ENCODE measurements around the gene IGFBP7.
A peak's percentile ranks its signal among the peaks of the same experiment; 100 is the strongest.

Gene IGFBP7

GRCh38 chr4:57109847-57110639, at the start of gene IGFBP7:
IGFBP7 (minus strand) TSS chr4:57110385; CDS start chr4:57110351, 34 bp downstream.
- no peaks in the 10 kb centered on the region for H3K36me3 ChIP-seq (ENCODE audit: insufficient read depth, low read length)
- H2AFZ ChIP-seq (ENCODE audit: low read depth, low read length) = peak within 1 kb of the TSS; percentile 67
- no peaks in the 10 kb centered on the region for H3K9me3 ChIP-seq (ENCODE audit: low read length)
- no peaks in the 10 kb centered on the region for H3K27me3 ChIP-seq (ENCODE audit: insufficient read depth, low read length)
- peaks cover 13% of the 10 kb centered on the region for H3K4me1 ChIP-seq (ENCODE audit: insufficient read depth, low read length)
- H3K4me3 ChIP-seq (ENCODE audit: low read length) = peak within 1 kb of the TSS; percentile 36

DNA sequence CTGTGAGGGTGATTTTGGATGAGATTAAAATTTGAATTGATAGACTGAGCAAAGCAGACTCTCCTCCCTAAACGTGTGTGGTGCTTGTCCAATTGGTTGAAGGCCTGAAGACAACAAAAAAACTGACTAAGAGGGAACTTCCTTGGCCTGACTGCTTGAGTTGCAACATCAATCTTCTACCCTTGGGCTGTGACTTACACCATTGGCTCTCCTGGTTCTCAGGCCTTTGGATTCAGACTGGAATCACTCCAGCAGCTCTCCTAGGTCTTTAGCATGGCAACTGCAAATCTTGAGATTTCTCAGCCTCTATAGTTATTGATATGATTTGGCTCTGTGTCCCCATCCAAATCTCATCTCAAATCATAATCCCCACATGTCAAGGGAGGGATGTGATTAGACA, 49.7 kb upstream of the IGFBP7 start:
- Histone ChIP-seq H2AFZ (ENCODE audit: low read depth, low read length) (no peak overlapping the region), H3K27me3 (ENCODE audit: insufficient read depth, low read length) (no peaks in the 10 kb centered on the region), H3K9me3 (ENCODE audit: low read length) (peaks cover 1% of the 10 kb centered on the region), H3K36me3 (ENCODE audit: insufficient read depth, low read length) (no peaks in the 10 kb centered on the region), H3K4me3 (ENCODE audit: low read length) (no peak overlapping the region), H3K4me1 (ENCODE audit: insufficient read depth, low read length) (peaks cover 20% of the 10 kb centered on the region)

GRCh38 chr4:57158762-57159161, 48.6 kb upstream of the IGFBP7 start:
- peaks cover 23% of the 10 kb centered on the region for H3K4me1 ChIP-seq (ENCODE audit: insufficient read depth, low read length)
- H3K36me3 ChIP-seq (ENCODE audit: insufficient read depth, low read length) = no peaks in the 10 kb centered on the region
- no peaks in the 10 kb centered on the region for H3K27me3 ChIP-seq (ENCODE audit: insufficient read depth, low read length)
- H3K9me3 ChIP-seq (ENCODE audit: low read length) = peaks cover 1% of the 10 kb centered on the region
- no peak overlapping the region for H3K4me3 ChIP-seq (ENCODE audit: low read length)
- H2AFZ ChIP-seq (ENCODE audit: low read depth, low read length) = no peak overlapping the region

GRCh38 chr4:57158221-57158620, 48.0 kb upstream of the IGFBP7 start:
- Histone ChIP-seq H3K27me3 (ENCODE audit: insufficient read depth, low read length) (no peaks in the 10 kb centered on the region), H3K36me3 (ENCODE audit: insufficient read depth, low read length) (no peaks in the 10 kb centered on the region), H3K4me1 (ENCODE audit: insufficient read depth, low read length) (peaks cover 22% of the 10 kb centered on the region), H3K4me3 (ENCODE audit: low read length) (no peak overlapping the region), H2AFZ (ENCODE audit: low read depth, low read length) (no peak overlapping the region), H3K9me3 (ENCODE audit: low read length) (peaks cover 1% of the 10 kb centered on the region)

- no peaks in the 10 kb centered on the region for H3K27me3 ChIP-seq (ENCODE audit: insufficient read depth, low read length)
- no peaks in the 10 kb centered on the region for H3K36me3 ChIP-seq (ENCODE audit: insufficient read depth, low read length)
- H3K4me1 ChIP-seq (ENCODE audit: insufficient read depth, low read length) = peaks cover 22% of the 10 kb centered on the region
- H2AFZ ChIP-seq (ENCODE audit: low read depth, low read length) = no peak overlapping the region
- peaks cover 1% of the 10 kb centered on the region for H3K9me3 ChIP-seq (ENCODE audit: low read length)
- no peak overlapping the region for H3K4me3 ChIP-seq (ENCODE audit: low read length)
These were observed 47.5 kb upstream of the IGFBP7 start for GRCh38 chr4:57157596-57158137.

DNA sequence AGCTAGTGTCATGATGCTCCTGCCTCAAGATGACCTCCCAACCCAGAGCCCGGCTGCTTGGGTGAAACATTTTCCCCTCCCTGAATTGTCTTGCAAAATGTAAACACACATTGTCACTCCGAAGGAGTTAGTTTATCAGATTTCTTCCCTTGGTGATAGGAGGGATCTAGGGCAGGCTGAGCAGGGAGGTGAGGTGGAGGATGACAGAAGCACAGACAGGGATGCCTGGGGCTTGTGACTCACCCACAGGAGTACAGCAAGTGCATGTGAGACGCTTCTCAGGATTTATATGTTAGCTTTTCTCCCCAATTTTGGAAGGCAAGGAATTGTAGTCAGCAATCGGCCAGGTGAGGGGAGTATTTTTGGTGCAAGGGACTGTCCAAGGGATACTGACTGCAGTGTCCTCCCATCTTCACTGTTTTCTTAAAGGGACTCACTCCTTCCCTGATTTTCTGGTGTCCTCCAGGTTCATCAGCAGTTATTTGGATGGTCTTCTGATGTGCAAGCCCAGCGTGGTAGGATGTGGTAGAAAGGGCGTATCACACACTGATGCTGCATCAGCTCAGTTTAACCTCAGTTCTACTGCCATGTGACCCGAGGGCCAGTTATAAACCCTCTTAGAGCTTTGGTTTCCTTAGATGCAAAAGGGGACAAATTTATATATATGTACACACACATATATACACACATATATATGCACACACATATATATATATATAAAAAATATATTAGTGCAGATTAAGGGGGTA, 46.2 kb upstream of the IGFBP7 start:
- no peaks in the 10 kb centered on the region for H3K36me3 ChIP-seq (ENCODE audit: insufficient read depth, low read length)
- H2AFZ ChIP-seq (ENCODE audit: low read depth, low read length) = no peak overlapping the region
- no peaks in the 10 kb centered on the region for H3K27me3 ChIP-seq (ENCODE audit: insufficient read depth, low read length)
- H3K4me1 ChIP-seq (ENCODE audit: insufficient read depth, low read length) = peaks cover 22% of the 10 kb centered on the region
- H3K9me3 ChIP-seq (ENCODE audit: low read length) = no peaks in the 10 kb centered on the region
- no peak overlapping the region for H3K4me3 ChIP-seq (ENCODE audit: low read length)

DNA sequence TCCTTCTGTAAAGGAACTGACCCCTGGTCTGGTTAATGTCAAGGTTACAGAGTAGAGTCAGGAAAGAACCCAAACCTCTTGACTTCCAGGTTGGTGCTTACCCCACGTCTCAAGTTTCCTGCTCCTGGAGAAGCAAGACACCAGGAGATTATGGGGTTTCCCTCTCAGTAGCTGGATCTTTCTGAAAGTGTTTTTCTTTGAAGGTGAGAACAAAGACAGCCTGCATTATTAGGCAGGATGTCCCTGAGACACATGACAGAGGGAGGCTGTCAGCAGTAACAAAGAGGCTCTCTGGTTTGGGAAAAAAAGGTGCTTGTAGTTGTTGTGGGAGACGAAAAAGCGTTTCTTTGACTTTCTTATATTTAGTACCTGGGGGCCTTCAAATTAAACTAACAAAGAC, 44.7 kb upstream of the IGFBP7 start:
- Histone ChIP-seq H3K9me3 (ENCODE audit: low read length) (no peaks in the 10 kb centered on the region), H2AFZ (ENCODE audit: low read depth, low read length) (no peak overlapping the region), H3K4me3 (ENCODE audit: low read length) (no peak overlapping the region)

GRCh38 chr4:57154191-57154590, 44.0 kb upstream of the IGFBP7 start:
- H3K36me3 ChIP-seq (ENCODE audit: insufficient read depth, low read length) = no peaks in the 10 kb centered on the region
- no peak overlapping the region for H3K4me3 ChIP-seq (ENCODE audit: low read length)
- no peaks in the 10 kb centered on the region for H3K9me3 ChIP-seq (ENCODE audit: low read length)
- no peak overlapping the region for H2AFZ ChIP-seq (ENCODE audit: low read depth, low read length)
- H3K27me3 ChIP-seq (ENCODE audit: insufficient read depth, low read length) = no peaks in the 10 kb centered on the region
- peaks cover 22% of the 10 kb centered on the region for H3K4me1 ChIP-seq (ENCODE audit: insufficient read depth, low read length)

More for the DNA sequence above, 44.7 kb upstream of the IGFBP7 start:
- Histone ChIP-seq H3K4me1 (ENCODE audit: insufficient read depth, low read length) (peaks cover 22% of the 10 kb centered on the region), H3K36me3 (ENCODE audit: insufficient read depth, low read length) (no peaks in the 10 kb centered on the region), H3K27me3 (ENCODE audit: insufficient read depth, low read length) (no peaks in the 10 kb centered on the region)

- Histone ChIP-seq H3K36me3 (ENCODE audit: insufficient read depth, low read length) (no peaks in the 10 kb centered on the region), H3K27me3 (ENCODE audit: insufficient read depth, low read length) (no peaks in the 10 kb centered on the region), H3K4me3 (ENCODE audit: low read length) (no peak overlapping the region), H3K4me1 (ENCODE audit: insufficient read depth, low read length) (peaks cover 22% of the 10 kb centered on the region), H2AFZ (ENCODE audit: low read depth, low read length) (no peak overlapping the region), H3K9me3 (ENCODE audit: low read length) (no peaks in the 10 kb centered on the region)
These were observed 43.0 kb upstream of the IGFBP7 start for GRCh38 chr4:57153207-57153606.

- Histone ChIP-seq H3K9me3 (ENCODE audit: low read length) (no peaks in the 10 kb centered on the region), H3K4me1 (ENCODE audit: insufficient read depth, low read length) (peaks cover 10% of the 10 kb centered on the region), H3K4me3 (ENCODE audit: low read length) (no peak overlapping the region), H2AFZ (ENCODE audit: low read depth, low read length) (no peak overlapping the region), H3K36me3 (ENCODE audit: insufficient read depth, low read length) (no peaks in the 10 kb centered on the region), H3K27me3 (ENCODE audit: insufficient read depth, low read length) (no peaks in the 10 kb centered on the region)
These were observed 41.3 kb upstream of the IGFBP7 start for GRCh38 chr4:57151481-57151880.

- Histone ChIP-seq H3K36me3 (ENCODE audit: insufficient read depth, low read length) (no peaks in the 10 kb centered on the region), H2AFZ (ENCODE audit: low read depth, low read length) (no peak overlapping the region), H3K4me3 (ENCODE audit: low read length) (no peak overlapping the region), H3K9me3 (ENCODE audit: low read length) (no peaks in the 10 kb centered on the region), H3K27me3 (ENCODE audit: insufficient read depth, low read length) (no peaks in the 10 kb centered on the region), H3K4me1 (ENCODE audit: insufficient read depth, low read length) (peaks cover 7% of the 10 kb centered on the region)
These were observed 39.6 kb upstream of the IGFBP7 start for GRCh38 chr4:57149833-57150232.

DNA sequence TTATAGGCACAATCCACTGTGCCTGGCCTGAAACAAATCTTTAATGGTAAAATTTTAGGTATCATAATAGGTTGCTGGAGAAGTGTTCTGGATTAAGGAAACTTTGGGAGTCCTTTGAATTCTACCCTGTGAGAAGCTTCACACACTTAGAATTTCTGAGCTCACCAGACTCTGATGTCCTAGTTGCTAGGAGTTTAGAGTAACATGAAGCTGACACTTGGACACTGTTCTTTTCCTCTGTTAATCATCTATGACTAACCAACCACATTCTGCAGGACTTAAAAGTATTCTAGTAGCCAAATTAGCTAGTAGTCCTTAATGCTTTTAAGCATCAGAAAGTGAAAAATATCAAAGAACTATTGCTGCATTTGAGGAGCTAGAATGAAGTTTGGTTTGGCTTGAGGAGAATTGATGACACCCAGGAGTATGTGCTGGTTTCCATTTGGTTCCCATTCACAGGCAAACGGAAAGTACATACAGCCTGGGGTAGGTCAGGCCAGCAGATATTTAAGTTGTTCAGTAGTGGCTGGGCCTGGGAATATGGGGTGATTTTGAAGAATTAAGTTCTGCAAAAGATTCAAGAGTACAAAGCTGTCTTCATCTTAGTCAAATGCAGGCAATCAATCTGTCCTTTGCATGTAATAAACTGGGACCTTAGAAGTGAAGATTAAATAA, 38.8 kb upstream of the IGFBP7 start:
- no peaks in the 10 kb centered on the region for H3K4me1 ChIP-seq (ENCODE audit: insufficient read depth, low read length)
- no peaks in the 10 kb centered on the region for H3K9me3 ChIP-seq (ENCODE audit: low read length)
- H3K4me3 ChIP-seq (ENCODE audit: low read length) = no peak overlapping the region
- H3K36me3 ChIP-seq (ENCODE audit: insufficient read depth, low read length) = no peaks in the 10 kb centered on the region
- no peaks in the 10 kb centered on the region for H3K27me3 ChIP-seq (ENCODE audit: insufficient read depth, low read length)
- H2AFZ ChIP-seq (ENCODE audit: low read depth, low read length) = no peak overlapping the region

DNA sequence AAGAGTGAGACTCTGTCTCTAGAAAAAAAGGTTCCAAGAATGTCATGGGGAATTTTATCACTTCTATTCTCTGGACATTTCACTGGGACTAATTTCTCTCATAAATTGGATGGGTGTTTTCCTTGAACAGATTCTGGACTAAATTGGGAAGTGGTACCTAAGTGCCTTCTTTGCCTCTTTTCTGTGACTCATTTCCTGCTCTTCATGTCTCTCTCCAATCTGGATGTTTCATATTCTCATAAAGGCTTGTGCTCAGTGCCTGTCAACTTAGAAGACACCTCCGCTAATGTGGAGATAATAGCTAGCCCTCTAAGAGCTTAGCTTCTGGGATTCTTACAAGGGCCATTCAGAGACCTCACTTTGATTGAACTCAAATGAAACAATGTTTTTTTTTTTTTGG, 38.0 kb upstream of the IGFBP7 start:
- H3K4me1 ChIP-seq (ENCODE audit: insufficient read depth, low read length) = no peaks in the 10 kb centered on the region
- no peak overlapping the region for H3K4me3 ChIP-seq (ENCODE audit: low read length)
- no peaks in the 10 kb centered on the region for H3K27me3 ChIP-seq (ENCODE audit: insufficient read depth, low read length)
- no peaks in the 10 kb centered on the region for H3K36me3 ChIP-seq (ENCODE audit: insufficient read depth, low read length)
- H2AFZ ChIP-seq (ENCODE audit: low read depth, low read length) = no peak overlapping the region
- H3K9me3 ChIP-seq (ENCODE audit: low read length) = no peaks in the 10 kb centered on the region

Measured in neuron (in vitro differentiated cells).